ENCODE results near the gene CLEC16A.
"Not testable (repeated sequence)": the region's sequence is repeated elsewhere in the genome, so short reads cannot be mapped to it uniquely, and the experiment has no call there.

CLEC16A gene

DNA sequence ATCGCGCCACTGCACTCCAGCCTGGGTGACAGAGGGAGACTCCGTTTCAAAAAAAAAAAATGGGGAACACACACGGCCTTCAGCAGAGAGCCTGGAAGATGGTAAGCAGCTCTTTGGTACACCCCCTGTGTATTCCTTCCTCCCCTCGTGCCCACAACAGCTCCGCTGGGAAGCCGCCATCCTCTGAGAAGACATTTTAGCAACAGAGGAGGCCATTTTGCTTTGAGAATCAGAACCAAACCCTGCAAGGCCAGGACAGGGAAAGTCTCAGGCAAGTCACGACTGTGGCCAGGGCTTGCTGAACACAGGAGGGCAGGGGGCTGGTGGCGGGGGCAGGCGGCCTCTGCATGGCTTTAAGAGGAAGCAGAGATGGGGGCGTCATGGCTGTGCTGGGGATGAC, 265.9 kb downstream of the CLEC16A start:
- DNase-seq = no peak

DNA sequence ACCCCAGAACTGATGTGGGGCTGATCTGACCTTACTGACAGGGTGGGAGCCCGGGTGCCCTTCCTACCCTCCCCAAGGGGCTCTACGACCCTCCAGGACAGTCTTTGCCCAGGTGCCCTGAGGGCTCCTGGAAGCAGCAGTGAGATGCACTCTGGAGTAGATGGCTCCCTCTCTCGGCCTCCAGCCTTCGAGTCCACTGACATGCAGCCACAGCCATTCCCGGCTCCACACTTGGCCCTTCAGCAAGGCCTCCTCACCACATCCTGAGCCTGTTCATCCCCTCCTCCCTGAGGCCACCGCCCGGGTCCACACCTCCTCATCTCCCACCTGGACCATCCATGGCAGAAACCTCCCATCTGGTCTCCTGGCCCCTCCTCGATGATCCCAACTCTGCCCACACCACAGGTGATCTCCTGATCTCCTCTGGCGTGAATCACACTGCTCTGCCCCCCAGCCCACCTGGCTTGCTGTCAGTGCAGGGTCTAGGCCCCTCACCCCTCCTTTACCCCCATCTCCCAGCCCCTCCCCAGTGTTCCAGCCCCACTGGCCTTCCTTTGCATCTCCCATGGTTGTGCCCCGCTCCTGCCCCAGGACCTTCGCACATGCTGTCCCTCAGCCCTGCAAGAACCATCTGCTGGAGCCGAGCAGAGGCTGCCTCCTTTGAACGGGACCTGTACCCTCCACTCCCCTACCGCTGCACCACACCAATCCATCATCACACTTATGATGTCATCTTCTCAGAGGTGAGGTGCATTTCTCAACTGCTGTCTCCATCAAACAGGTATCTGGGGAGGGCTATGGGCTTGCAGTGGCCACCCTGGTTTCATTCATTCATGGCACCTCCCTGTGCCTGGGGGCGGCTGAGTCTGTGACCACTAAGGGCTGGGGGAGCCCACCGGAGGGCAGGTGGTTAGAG, 267.0 kb downstream of the CLEC16A start:
- DNase-seq = no peak

DNA sequence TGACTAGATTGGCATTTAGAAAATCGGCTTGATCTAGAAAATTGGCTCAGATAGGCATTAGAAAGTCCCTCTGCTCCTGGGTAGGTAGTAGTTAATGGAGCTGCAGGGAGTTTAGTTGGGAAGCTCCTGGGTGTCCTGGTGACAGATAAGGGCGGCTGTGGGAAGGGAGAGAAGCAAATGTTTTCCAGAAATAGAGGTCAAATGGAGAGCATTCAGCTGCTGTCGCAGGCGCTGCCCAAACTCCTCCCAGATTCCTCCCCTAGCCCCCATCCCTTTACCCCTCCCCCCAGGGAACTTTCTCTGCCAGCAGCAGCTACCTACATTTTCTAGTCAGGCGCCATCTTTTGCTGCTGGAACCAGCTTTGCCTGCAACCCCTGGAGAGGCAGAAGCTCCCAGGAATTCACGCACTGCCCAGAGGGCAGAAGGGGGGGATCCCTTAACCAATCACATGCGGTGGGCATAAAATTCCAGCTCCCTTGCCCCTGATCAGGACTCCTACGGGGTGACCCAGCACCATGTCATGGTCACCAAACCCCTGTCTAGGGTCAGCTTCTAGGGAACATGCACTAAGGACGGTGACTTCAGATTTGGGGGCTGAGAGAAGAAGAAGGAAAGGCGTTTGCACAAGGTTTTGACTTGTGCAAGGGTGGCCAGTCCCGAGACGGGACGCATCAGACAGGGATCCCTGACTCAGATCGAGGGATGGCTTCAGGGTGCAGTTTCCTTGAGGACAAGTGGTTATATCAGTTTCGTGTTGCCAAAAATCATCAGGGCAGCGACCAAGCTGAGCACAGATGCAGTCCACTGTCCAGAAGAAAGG, 267.8 kb downstream of the CLEC16A start:
- no peak for DNase-seq

DNA sequence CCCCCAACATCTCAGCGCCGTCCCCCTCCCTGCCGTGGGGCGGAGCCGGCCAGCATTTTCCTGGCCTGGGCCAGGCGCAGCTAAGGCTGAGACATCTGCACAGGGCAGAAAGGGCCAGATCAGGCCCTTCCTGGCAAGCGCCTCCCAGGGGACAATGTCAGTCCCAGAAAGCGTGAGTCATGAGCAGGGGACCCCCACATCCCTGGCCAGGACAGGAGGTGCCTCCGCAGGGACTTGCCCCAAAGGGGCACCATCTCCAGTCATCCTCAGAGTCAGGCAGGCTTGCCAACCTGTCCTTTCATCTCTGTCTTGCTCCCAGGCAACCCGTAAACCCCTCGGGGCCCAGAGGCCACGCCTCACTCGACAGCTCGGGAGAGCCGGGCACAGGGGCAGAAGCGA, 268.4 kb downstream of the CLEC16A start:
- DNase-seq = no peak

DNA sequence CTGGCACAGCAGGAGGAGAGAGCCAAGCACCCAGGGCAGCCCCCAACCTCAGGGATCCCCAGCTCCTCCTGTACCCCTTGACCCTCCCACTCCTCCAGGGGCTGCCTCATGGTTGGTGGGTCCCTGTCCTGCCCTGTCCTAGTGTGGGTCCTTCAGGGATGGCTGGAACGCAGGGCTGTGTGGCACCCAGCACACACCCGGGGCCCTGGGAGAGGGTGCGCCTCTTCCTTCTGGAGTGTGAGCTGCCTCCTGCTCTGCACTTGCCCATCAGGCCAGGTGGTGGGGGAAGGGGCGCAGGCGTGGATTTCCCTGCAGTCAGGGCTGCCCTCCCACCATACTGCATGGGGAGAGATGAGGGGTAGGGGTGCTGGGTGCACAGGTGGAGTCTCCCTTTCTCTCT, 269.0 kb downstream of the CLEC16A start:
- DNase-seq = no peak

DNA sequence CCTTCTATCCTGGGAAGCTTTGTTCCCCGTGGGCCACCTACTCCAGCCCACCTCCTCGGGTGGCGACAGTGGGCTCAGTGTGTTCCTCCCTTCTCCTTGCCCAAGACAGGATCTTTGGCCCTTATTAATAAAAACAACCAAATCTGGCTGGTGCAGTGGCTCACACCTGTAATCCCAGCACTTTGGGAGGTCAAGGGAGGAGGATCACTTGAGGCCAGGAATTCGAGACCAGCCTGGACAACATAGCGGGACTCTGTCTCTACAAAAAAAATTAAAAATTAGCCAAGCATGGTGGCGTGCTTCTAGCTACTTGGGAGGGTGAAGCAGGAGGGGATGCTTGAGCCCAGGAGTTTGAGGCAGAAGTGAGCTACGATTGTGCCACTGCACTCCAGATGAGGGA, 269.4 kb downstream of the CLEC16A start:
- no peak for DNase-seq

DNA sequence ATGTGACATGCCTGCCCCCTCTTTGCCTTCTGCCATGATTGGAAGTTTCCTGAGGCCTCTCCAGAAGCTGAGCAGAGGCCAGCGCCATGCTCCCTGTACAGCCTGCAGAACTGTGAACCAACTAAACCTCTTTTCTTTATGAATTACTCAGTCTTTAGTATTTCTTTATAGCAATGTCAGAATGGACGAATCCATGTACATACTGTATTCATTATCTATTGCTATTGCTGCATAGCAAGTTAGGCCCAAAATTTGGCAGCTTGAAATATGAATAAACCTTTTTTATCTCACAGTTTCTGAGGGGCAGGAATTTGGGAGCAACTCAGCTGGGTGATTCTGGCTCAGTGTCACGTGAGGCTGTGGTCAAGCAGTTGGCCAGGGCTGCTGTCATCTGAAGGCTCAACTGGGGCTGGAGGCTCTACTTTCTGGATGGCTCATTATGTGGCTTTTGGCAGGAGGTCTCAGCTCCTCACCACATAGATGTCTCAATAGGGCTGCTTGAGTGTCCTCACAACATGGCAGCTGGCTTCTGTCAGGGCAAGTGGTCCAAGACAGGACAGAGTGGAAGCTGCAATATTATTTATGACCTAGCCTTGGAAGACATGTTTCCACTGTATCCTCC, 271.7 kb downstream of the CLEC16A start:
- DNase-seq = no peak

DNA sequence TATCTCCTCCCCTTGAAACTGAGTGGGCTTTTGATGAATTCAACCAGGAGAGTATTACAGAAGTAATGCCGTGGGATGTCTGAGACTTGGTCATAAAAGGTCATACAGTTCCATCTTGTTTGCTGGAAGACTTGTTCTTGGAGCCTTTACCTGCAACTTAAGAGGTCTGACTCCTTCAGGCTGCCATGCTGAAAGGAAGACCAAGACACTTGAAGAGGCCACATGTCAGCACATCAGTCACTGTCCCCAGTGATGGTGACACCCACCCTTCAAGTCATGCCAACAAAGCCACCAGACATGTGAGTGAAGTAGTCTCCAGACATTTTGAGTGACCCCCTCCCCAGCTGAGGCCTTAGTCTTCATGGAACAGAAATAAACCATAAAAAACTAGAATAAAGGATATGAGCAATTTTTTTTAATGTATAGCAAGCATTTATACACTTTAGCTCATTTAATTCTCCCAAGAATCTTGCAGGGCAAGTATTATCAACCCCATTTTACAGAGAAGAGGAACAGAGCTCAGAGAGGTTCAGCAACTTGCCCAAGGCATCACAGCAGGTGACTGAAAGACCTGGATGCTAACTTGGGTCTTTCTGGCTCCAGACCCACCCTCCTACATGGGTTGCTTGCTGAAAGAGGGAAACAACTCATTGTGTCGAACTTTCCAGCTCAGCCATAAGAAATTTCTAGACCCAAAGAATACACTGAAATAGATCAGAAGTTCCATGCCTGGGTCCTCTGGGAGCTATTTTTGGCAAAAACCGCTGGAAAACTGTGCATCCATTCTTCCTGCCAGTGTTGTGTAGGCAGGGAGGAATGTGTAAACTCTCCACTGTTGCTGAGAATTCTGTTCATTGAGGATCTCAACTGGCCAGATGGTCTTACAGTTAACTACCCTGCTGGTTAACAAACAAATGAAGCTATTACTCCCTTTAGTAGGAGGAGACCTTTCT, 273.6 kb downstream of the CLEC16A start:
- no peak for DNase-seq

DNA sequence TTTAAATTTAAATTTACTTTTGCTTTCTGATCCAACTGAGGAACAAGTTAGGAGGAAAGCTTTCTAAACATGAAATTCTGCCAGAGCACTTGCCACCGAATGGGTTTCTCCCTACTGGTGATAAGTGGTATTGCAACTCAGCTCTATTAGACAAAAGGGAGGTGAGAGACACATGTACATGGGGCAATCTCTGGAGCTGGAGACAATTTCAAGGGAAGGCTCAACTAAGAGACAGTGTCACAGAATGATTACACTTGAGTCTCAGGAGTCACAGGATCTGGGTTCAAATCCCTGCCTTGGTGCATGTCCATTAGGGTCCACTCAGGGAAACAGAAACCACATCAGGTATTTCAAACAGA, 274.2 kb downstream of the CLEC16A start:
- DNase-seq = no peak

DNA sequence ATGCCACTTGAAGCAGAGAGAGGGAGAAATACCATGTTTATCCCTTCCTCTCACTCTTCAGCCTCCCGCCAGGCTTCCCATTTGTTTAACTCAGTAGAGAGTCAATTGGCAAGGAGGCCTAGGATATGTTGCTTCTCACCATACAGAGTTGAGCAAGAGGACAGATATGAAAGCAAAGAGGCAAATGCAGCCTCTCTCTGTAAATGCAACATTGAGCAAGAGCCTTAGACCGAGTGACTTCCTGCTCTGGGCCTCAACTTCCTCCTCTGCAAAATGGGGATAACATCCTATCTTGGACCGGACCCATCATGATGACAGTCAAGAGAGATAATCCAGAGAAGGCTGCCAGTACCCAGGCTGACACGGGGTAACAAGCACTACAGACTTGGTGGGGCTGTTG, 274.8 kb downstream of the CLEC16A start:
- no peak for DNase-seq

DNA sequence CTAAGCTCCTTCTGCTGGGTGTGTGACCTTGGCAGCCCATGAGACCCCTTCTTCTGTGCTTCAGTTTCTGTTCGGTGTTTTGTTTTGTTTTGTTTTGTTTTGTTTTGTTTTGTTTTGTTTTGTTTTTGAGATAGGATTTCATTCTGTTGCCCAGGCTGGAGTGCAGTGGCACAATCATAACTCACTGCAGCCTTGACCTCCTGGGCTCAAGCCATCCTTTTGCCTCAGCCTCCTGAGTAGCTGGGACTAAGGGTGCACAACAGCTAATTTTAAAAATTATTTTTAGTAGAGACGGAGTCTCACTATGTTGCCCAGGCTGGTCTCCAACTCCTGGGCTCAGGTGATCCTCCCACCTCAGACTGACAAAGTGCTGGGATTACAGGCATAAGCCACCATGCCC, 276.1 kb downstream of the CLEC16A start:
- DNase-seq = not testable (repeated sequence)

DNA sequence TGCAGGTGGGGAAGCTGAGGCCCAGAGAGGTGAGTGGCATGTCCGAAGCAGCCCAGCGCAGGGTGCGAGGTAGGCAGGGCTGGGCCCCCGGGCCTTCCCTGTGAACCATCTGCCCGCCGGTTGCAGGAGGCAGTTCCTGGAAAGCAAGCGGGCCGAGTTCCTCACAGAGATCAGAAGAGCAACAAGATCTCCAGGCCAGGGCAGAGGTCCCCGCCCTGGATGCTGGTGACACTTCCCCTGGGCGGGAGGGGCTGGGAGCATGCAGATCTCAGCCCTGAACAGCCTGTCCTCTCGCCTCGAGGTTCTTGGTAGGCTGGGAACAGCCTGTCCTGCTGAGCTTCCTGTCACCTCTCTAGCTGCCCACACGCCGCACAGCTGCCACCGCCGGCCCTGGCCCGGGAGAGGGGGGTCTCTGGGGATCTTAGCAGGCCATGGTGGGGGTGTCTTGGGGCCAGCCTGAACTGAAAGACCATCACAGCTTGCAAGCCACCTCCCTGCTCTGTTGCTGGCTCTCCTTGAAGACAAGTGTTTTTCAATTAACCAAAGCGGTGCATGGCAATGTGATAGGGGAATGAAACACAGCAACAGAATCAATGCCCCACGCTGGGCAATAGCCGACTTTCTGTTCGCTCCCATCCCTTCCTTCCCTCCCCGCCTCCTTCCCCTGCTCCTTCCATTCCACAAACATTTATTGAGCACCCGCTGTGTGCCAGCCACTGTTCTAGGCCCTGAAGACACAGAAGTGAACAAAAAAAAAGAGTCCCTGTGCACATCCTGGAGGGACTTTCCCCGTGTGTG, 279.9 kb downstream of the CLEC16A start:
- DNase-seq = peak; percentile 51

DNA sequence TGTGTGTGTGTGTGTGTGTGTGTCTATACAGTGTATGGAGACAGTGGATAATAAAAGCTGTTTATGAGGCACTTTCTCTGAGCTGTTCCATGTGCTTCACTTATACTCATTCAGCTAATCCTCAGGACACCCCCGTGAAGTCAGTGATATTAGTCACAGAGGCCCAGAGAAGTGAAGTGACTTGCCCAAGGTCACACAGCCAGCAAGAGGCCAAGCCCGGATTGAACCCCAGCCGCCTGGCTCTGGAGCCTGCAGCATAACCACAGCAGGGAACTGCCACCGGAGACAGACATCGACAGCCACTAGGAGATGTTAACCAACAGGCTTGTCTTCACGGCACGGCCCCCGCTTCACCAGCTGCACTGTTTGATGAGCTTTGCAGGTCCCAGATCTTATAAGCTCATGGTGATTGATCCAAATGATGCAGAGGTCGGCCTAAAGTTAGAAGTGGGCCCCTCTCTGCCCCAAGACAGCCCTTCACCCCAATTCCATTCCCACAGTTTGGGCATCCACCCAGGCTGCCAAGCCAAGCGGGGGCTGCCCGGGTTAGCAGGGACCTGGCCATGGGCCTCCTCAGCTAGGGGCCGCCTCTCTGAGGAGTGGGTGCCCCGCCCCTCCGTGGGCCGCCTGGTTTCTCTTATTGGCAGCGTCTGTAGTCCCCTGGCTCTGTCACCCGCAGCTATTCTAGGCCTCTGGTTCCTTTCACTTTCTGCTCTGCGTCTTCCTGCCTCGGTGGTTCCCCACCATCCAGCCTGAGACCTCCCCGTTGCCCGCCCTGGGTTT, 280.7 kb downstream of the CLEC16A start:
- peak; percentile 85 for DNase-seq

DNA sequence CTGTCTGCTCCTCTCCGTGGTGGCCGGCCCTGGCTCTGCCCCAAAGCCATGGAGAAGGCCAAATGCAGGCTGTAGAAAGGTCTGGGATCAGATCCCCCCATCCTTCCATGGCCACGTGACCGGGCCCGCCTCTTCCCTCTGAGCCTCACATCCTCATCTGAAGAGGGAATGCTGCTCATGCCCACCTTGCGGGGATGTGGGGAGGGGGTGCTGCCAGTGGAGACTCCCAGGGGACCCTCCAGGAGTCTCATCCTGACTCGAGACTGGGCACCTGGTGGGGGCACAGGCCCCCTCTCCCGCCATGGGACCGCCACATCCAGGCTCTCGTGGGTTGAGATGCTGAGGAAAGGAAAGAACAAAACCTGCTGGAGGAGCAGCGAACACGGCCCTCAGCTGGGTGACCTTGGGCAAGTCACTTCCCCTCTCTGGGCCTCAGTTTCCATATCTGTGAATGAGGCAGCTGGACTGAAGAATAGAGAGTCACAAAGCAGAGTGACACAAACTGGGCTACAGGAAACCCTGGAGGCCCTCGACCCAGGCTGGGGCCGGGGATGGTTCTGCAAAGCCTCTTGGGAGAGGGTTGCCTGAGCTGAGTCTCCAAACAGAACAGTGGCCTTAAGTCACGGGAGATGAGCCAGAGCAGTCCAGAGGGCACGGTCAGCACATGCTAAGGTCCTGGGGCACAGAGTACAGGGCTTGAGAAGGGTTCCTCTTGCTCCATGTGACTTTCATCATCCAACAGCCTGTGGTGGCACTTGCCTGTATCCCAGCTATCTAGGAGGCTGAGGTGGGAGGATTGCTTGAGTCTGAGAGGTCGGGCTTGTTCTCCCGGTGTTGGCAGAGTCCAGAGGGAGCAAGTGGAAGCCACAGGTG, 281.5 kb downstream of the CLEC16A start:
- peak; percentile 19 for DNase-seq

DNA sequence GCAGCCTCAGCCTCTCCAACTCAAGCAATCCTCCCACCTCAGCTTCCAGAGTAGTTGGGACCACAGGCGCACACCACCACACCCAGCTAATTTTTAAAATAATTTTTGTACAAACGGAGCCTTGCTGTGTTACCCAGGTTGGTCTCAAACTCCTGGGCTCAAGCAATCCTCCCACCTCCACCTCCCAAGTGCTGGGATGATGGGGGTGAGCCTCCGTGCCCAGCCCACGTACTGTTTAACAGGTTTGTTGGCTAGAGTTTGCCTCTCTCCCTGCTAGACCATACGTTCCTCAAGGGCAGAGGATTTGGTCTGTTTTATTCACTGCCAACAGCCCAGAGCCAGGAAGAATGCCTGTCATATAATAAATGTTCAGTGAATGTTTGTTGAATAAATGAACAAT, 285.1 kb downstream of the CLEC16A start:
- DNase-seq = no peak

DNA sequence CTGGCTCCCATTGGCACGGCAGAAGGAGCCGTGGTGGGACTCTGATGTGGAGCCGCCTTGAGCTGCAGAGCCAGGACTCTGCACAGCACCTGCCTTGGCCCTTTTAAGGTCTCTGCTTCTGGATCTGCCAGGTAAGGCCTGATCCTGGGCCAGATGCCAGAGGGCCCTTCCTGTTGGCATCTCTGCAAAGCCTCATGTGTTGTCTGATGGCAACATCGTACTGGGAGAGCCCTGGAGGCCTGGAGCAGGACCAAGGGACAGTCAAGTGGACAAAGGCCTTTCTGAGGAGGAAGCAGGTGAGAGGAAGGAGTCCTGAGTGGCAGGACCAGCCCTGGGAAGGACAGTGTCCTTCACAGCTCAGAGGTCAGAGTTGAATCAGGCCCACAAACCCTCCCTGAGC, 285.5 kb downstream of the CLEC16A start:
- no peak for DNase-seq

DNA sequence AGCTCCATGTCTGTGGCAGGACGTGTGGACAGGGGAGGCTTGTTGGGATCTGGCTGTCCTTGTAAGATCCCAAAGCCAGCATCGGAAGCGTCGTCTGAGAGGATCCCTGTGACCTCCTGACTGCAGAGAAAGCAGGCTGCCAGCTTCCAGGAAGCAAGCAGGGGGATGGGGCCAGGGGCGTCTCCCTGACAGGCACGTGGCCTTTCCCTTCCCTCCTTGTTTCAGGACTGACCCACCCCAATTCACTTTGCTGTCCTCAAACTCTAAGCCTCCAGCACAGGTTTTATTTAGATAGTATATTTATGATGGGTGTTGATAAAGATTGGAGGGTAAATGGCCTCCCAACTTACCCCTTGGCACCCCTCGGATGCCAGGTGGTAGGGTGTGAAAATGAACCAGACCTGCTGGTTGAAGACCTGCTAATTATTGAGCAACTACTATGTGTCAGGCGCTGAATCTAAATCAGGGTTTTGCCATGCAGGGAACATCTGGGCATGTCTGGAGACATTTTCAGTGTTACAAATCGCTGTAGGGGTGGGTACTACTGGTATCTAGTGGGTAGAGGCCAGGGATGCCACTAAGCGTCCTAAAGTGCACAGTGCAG, 287.1 kb downstream of the CLEC16A start:
- DNase-seq = no peak
